Measurements from ENCODE around the gene WDR64.

- TF ChIP-seq CTCF (IDR thresholded peaks at IDR 0.05; ENCODE audit: low read length) = no peak
- TF ChIP-seq EZH2 (IDR thresholded peaks at IDR 0.05; ENCODE audit: borderline replicate concordance, low read length) = no peak
These were observed 22.1 kb upstream of the WDR64 start for GRCh38 chr1:241630005-241630404.
